Limb (tissue), 2 donors: ENCODE results near the gene RNPEPL1.

Experiments used
- DNase-seq, 2 donors: peaks; one replicate each; pipeline ENCODE4 v3.0.0-alpha.2; 2016; ENCODE audit errors: extremely low spot score in 2 of 2

RNPEPL1 gene

DNA sequence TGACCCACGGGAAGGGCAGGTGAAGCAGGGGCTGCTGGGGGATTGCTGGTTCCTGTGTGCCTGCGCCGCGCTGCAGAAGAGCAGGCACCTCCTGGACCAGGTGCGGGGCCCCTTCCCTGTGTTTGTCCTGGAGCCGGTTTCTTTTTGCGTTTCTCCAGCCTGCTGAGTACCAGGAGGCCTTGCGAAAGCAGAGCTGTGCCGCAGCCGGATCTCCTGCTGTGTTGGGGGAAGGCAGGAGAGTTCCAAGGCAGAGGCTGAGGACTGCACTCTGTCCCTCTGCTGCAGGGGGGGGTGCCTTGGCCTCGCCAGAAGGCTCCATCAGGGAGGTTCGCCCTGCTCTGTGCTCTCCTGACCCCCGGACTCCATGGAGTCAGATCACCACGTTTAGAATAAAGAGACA, 21.1 kb downstream of the RNPEPL1 start:
- DNase-seq, result no peak

DNA sequence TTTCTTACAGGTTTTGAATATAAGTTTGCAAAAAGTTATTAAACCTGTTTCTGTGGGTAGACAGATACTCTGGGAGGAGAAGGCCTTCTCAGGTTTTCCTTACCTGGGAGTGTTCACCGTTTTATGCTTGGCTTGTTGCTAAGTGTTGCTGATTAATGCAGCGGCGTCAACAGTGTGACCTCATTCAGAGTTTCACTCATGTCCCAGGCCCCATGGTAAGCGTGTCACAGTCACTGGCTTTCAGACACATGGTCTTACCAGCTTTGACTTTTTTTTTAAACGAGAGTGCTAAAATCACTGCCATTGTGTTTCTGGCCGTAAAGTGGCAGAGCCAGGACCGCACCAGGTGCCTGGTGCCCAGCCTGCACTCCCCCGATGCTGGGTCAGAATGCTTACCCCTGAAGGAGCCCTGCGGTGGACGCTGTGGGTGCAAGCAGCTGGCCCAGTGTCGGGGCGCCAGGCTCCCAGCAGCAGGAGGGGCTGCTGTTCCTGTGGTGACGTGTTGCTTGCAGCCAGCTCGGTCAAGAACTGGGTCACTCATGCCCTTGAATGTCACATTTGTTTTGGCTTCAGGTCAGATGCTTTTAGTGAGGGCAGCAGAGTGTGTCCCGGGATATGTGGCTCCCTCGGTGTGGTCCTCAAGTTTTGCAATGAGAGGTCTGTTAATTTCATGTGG, 21.7 kb downstream of the RNPEPL1 start:
- no peak for DNase-seq

- DNase-seq, result no peak
Observed at GRCh38 chr2:240590681-240591111, 22.4 kb downstream of the RNPEPL1 start.

GRCh38 chr2:240591226-240591625, 22.9 kb downstream of the RNPEPL1 start:
- DNase-seq, result no peak

- no peak for DNase-seq
Observed at GRCh38 chr2:240591784-240592183, 23.5 kb downstream of the RNPEPL1 start.

DNA sequence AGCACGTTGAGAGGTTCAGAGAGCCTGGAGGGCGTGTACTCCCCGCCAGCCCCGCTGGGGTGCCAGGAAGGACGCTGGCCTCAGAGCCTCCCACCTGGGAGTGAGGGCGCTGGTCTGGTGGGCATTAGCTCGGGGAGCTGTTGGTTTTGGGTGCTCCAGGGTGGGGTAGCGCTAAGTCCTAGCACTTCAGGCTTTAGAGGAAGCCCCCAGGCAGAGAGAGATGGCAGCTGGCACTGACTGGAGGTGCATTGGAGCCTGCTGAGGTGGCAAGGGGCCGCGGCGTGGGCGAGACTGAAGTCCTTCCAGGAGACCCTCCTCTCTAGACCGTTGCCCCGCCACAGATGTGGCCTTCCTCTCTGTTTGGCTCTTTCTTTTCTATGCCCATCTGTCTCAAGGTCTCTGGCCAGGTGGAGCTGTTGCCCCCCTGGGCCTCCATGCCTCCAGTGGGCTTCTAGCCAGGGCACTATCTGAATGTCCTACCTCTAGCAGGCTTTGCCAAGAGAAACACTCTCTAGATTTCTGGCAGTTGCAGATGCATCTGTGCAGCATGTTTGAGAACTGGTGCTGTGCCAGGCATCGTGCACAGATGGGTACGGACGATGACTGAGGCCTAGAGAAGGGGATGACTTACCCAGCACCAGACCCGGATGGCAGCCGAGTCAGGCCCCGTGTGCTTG, 24.9 kb downstream of the RNPEPL1 start:
- no peak for DNase-seq

- no peak for DNase-seq
Observed at GRCh38 chr2:240593703-240594451, 25.6 kb downstream of the RNPEPL1 start.

DNA sequence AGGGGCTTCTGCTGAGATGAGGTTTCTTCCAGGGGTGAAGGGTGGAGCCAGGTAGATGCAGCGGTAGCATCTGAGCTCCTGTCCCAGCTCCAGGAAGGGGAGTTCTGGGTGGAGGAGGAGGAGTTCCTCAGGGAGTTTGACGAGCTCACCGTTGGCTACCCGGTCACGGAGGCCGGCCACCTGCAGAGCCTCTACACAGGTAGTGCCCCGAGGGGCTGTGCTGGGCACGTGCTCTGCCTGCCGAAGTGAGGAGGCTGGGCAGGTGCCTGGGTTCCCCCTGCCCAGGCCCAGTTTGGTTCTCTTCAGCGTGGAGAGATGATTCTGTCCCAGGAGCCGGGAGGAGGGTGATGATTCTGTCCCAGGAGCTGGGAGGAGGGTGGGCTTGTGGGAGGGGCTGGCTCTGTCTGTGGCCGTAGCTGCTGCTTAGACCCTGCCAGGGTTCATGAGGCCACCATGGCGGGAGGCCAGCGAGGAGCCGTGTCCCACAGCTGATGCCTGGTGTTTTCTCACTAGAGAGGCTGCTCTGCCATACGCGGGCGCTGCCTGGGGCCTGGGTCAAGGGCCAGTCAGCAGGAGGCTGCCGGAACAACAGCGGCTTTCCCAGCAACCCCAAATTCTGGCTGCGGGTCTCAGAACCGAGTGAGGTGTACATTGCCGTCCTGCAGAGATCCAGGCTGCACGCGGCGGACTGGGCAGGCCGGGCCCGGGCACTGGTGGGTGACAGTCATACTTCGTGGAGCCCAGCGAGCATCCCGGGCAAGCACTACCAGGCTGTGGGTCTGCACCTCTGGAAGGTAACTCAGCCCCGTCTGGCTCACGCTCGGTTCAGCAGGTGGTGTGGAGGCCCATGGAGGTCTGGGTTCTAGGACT, 26.5 kb downstream of the RNPEPL1 start:
- no peak for DNase-seq

GRCh38 chr2:240595381-240596079, 27.2 kb downstream of the RNPEPL1 start:
- DNase-seq, result no peak

- DNase-seq, result no peak
Observed at GRCh38 chr2:240596080-240596460, 27.8 kb downstream of the RNPEPL1 start.

- no peak for DNase-seq
Observed at GRCh38 chr2:240596491-240596931, 28.2 kb downstream of the RNPEPL1 start.

GRCh38 chr2:240597054-240597418, 28.8 kb downstream of the RNPEPL1 start:
- DNase-seq, result no peak

GRCh38 chr2:240597419-240598181, 29.3 kb downstream of the RNPEPL1 start:
- DNase-seq, result no peak

DNA sequence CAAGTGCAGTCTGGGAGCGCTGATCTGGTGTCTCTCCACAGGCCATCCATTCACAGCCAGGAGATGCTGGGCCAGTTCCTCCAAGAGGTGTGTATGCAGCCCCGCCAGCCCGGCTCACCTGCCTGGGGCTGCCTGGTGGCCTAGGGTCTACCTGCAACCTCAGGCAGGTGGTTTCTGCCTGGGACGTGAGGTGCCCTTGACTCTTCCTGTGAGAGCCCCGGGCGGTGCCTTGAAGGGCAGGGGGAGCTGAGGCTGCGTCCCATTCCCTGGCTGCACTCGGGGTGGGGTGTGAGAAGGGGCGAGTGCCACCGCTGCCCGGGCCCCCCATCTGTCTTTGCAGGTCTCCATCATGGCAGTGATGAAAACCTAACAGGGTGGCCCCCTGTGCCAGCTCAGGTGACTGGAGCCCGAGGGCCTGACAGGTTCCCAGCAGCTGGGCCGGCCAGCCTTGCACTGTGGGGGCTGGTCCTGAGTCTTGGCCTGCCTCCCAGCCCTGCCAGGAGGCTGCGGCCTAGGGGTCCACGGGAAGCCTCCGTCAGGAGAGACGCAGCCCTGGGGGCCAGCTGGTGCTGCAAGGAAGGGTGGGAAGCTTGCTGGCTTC, 30.1 kb downstream of the RNPEPL1 start:
- no peak for DNase-seq

GRCh38 chr2:240599141-240599583, 30.9 kb downstream of the RNPEPL1 start:
- DNase-seq, result no peak

DNA sequence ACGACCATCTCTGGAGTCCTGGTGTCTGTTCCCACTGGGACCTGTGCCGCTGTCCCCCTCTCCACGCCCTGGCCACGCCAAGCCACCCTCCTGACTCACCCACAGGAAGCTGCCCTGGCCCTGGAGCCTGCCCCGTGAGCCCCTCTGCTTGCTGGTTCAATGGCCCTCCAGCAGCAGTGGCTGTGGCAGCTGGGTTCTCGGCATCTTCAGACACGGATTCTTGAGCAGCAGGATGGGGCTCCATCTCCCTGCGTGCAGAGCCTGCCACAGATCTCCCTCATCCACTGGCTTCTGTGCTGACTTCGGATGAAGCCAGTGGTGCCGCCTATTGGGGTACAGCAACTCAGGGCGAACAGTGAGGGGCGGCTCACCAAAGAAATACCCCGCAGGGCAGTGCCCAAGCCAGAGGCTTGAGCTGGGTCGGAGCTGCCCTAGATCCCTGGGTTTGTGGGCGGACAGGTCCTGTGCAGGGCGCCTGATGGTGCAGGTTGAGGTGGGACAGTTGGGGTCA, 32.2 kb downstream of the RNPEPL1 start:
- no peak for DNase-seq

- no peak for DNase-seq
Observed at GRCh38 chr2:240601061-240601830, 33.0 kb downstream of the RNPEPL1 start.

- DNase-seq, result no peak
Observed at GRCh38 chr2:240601831-240602160, 33.5 kb downstream of the RNPEPL1 start.
